T-helper 17 cell (primary cell): ENCODE measurements around the gene SMIM32. TPM values are rescaled to one million over a fixed set of nuclear protein-coding genes. Genes with fewer than 3 reads are reported as not detected.

Experiments used
- ATAC-seq: fragments of 150-1000 bp; cut with Tn5 transposase; 2 replicates; pipeline ENCODE4 v1.10.0; 2021; ENCODE audit warnings: mild to moderate bottlenecking, moderate library complexity
- DNase-seq, 3 donors: peaks; one replicate each; pipeline versions ENCODE4 v3.0.0 to v3.0.0-alpha.2; 2020 to 2021
- H3K9me3 ChIP-seq: one replicate; pipeline ENCODE4 v1.7.0; 2013; ENCODE audit warnings: low read length, mild to moderate bottlenecking; ENCODE audit not compliant: control insufficient read depth, poor library complexity, severe bottlenecking
- H3K27ac Mint-ChIP-seq: one replicate; pipeline ENCODE4 v1.8.0; 2022; ENCODE audit warnings: mild to moderate bottlenecking, moderate library complexity, mixed read lengths
- H3K27me3 Mint-ChIP-seq: one replicate; pipeline ENCODE4 v1.8.0; 2022; ENCODE audit warnings: mixed read lengths
- H3K36me3 Mint-ChIP-seq: one replicate; pipeline ENCODE4 v1.8.0; 2022; ENCODE audit warnings: low read depth, mixed read lengths
- H3K4me1 Mint-ChIP-seq: one replicate; pipeline ENCODE4 v1.8.0; 2022; ENCODE audit warnings: mild to moderate bottlenecking, mixed read lengths
- H3K4me3 Mint-ChIP-seq: one replicate; pipeline ENCODE4 v1.8.0; 2022; ENCODE audit warnings: mild to moderate bottlenecking, moderate library complexity, mixed read lengths
- total RNA-seq, 4 donors: library from RNA in 2 of 4; stranded (reverse) in 2 of 4; gene quantifications; one replicate each; pipeline ENCODE4 v1.2.3 and lab custom pipeline; 2022 to 2026

Gene SMIM32
- not detected for total RNA-seq
- total RNA-seq (lab: John Stamatoyannopoulos, UW) = 0 reads per million in 2 donors

DNA sequence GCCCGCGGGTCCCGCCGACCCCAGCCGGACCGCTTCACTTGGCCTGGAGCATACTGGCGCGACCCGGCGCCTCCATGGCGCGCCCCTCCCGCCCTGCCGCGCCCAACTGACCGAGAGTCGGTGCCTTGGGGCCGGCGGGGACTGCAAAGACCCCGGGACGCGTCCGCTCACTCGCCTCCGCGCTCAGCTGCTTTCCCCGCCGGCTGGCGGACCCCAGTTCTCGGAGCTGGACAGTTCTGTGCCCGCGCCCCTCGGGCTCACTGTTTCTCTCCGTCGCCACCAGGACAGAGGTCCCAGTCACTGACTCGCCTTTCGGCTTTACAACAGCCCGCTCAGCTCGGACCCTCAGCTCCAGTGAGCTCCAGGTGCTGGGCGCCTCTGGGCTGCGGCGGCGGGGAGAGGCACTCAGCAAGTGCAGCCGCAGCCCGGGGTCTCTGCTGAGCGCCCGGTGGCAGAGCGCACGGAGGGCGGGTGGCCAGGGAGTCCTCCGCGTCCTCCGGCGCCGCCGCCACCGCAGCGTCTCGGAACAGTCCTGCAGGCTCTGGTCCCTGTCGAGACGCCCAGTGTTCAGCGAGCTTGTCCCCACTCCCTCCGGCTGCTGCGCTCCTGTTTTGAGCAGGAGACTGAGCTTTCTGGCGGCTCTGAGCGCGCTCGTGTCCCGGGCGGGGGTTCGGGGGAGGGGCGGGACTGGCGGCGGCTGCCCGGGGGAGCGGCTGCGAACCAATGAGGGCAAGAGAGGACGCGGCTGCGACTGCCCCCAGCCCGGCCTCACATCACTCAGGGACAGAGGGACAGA lies at the start of gene SMIM32:
Gene SMIM32, minus strand, starts transcription at position 637 of the 796 bp plus-strand sequence. CDS start 638 bp downstream, outside the sequence.
- peaks cover 76% of the 10 kb centered on the region for H3K27me3 Mint-ChIP-seq
- DNase-seq = no peak
- H3K4me3 Mint-ChIP-seq = no peak within 1 kb of the TSS
- H3K4me1 Mint-ChIP-seq = peaks cover 2% of the 10 kb centered on the region
- no peaks in the 10 kb centered on the region for H3K9me3 ChIP-seq
- H3K36me3 Mint-ChIP-seq = peaks cover 7% of the 10 kb centered on the region
- ATAC-seq = no peak
- no peak within 1 kb of the TSS for H3K27ac Mint-ChIP-seq

DNA sequence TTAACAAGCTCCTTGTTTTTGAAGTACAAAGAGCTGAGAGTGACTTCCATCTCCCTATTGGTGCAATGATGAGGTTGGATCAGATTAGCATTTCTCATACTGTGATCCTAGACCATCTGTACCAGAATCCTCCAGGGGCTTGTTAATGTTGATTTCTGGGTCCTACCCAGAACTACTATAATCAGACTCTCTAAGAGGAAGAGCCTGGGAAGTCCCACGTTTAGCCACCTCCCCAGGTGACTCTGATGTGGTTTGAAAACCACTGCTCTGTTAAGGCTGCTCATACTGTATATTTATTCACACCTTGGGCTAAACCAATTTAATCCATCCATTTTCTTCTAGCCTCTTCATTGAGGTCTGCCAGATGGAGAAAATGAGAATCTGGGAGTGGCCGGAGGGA lies 49.6 kb upstream of the SMIM32 start:
- no peak overlapping the region for H3K4me3 Mint-ChIP-seq
- H3K4me1 Mint-ChIP-seq = peaks cover 13% of the 10 kb centered on the region
- H3K27ac Mint-ChIP-seq = no peak overlapping the region
- no peak for DNase-seq
- no peaks in the 10 kb centered on the region for H3K9me3 ChIP-seq
- peak; percentile 63 for ATAC-seq
- no peaks in the 10 kb centered on the region for H3K36me3 Mint-ChIP-seq
- peaks cover 30% of the 10 kb centered on the region for H3K27me3 Mint-ChIP-seq

DNA sequence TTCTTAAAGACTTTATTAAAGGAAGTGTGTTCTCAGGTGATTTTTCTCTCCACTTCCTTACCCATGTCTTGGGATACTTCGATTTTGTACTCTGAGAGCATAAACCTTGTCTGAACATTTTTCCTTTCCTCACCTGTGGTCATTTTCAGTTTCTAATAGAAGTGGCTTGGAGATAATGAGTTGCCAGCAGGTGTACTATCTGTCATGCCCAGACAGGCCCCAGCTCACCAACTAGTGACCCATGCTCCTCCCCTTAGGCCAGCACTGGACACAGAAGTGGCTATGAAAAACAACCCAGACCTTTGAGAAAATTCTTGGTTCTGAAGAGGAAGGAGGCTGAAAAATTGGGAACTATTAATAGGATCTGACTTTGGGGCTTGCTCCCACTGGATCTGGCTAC lies 49.2 kb upstream of the SMIM32 start:
- no peaks in the 10 kb centered on the region for H3K36me3 Mint-ChIP-seq
- DNase-seq (no peak), ATAC-seq (no peak)
- H3K4me3 Mint-ChIP-seq = no peak overlapping the region
- H3K27me3 Mint-ChIP-seq = peaks cover 25% of the 10 kb centered on the region
- H3K27ac Mint-ChIP-seq = no peak overlapping the region
- H3K9me3 ChIP-seq = no peaks in the 10 kb centered on the region
- H3K4me1 Mint-ChIP-seq = peaks cover 13% of the 10 kb centered on the region

DNA sequence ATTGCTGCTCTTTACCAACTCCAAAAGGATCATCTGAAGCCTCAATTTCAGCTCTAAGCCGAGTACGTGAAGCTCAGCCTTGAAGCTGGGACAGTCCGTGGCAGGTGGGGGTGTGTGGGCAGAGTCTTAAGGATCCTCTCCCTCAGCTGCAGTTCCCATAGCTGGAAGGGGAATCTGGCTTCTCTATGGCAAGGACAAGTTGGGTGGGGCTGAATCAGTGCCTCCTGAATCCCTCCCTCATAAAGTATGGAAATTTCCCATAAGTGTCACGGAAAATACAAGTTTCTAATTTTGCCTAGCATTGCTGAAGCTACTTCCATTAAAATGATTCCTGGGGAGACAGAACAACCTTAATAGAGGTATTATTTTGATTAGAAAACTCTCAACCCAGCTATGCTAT lies 47.9 kb upstream of the SMIM32 start:
- H3K27ac Mint-ChIP-seq = no peak overlapping the region
- H3K27me3 Mint-ChIP-seq = peaks cover 13% of the 10 kb centered on the region
- no peaks in the 10 kb centered on the region for H3K9me3 ChIP-seq
- no peak for ATAC-seq
- peaks cover 10% of the 10 kb centered on the region for H3K4me1 Mint-ChIP-seq
- H3K36me3 Mint-ChIP-seq = no peaks in the 10 kb centered on the region
- no peak for DNase-seq
- H3K4me3 Mint-ChIP-seq = no peak overlapping the region

DNA sequence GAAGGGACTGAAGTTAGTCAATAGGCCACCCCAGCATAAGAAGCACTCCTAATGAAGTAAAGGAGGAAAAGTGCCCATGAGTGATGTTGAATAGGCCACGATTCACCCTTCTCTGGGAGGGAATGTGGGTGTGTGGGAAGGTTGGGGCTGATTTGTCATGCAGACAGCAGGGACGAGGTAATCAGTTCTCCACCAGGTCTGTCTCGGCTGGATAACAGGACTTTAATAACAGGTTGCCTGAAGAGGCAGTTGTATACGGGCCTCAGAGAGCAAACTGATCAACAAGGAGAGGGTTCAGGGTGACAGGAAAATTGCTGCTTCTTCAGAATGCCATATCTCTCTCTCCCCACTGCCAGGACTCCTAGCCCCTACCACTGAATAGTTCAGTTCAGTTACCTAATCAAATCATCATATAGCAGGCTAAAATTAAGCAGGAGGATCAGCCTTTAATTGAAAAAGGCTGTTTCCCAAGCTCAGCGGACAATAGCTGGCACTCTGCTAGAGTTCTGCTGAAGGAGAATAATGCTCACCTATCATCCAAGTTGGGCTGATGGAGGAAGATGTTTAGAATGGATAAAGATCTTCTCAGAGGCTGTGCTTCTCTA lies 43.6 kb upstream of the SMIM32 start:
- no peak overlapping the region for H3K27ac Mint-ChIP-seq
- H3K9me3 ChIP-seq = no peaks in the 10 kb centered on the region
- H3K36me3 Mint-ChIP-seq = no peaks in the 10 kb centered on the region
- H3K27me3 Mint-ChIP-seq = peaks cover 18% of the 10 kb centered on the region
- ATAC-seq (no peak), DNase-seq (no peak)
- H3K4me1 Mint-ChIP-seq = no peaks in the 10 kb centered on the region
- no peak overlapping the region for H3K4me3 Mint-ChIP-seq

DNA sequence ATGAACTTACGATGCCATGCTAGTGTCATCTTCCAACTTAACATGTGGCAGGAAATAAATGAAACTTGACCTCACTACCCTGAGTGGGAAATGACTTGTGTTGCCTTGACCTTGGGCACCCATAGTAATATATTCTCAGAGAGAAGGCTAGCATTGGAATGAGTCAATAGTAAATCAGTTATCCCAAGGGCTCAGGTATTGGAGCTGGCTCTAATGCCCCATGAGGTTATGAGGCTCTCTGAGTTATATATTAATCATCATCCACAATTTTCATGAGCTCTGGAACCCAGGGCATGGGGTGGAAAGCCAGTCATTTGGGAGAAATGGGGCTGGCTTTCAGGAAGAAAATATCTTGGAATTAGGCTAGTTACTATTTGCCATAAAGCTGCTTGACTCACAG lies 42.4 kb upstream of the SMIM32 start:
- Mint-ChIP-seq H3K4me1 (no peaks in the 10 kb centered on the region), H3K4me3 (no peak overlapping the region), H3K36me3 (no peaks in the 10 kb centered on the region), H3K27me3 (peaks cover 28% of the 10 kb centered on the region), H3K27ac (no peak overlapping the region)
- ATAC-seq (no peak), DNase-seq (no peak)
- H3K9me3 ChIP-seq = no peaks in the 10 kb centered on the region

DNA sequence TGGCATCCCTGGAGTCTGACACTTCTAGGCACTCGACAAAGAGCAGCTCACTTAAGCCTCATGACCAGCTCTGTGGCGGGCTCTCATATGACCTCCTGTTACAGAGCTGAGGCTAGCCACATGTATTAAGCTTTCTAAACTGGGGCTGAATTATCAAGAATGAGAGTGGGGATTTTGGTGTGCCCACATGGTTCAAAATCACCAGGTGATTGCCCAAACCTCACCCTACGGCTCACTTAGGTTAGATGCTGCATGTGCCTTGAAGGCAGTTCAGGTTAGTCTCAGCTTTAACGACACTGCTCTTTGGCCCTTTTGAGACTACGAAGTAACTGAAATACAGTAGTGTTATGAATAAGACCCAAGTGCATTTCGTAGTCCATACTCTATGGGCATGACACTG lies 39.4 kb upstream of the SMIM32 start:
- ATAC-seq = no peak
- H3K36me3 Mint-ChIP-seq = no peaks in the 10 kb centered on the region
- no peak for DNase-seq
- no peaks in the 10 kb centered on the region for H3K9me3 ChIP-seq
- no peaks in the 10 kb centered on the region for H3K4me1 Mint-ChIP-seq
- no peak overlapping the region for H3K4me3 Mint-ChIP-seq
- no peak overlapping the region for H3K27ac Mint-ChIP-seq
- H3K27me3 Mint-ChIP-seq = peaks cover 31% of the 10 kb centered on the region

DNA sequence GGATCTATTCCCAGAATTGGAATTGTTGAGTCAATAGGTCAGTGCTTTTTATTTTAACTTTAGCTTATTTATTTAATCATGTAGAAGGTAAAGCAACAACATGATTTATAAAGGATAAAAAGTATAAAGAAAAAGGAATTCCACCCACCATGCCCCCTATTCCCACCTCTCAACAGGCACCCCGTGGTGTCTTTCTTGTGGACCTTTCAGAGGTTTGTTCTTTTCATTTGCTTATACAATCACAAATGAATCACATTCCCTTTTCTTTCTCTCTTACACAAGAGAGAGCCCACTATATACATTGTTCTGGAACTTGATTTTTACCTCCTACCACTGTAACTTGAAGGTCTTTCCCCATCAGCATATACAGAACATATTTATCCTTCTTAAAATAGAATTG lies 37.2 kb upstream of the SMIM32 start:
- no peak overlapping the region for H3K4me3 Mint-ChIP-seq
- H3K27me3 Mint-ChIP-seq = peaks cover 43% of the 10 kb centered on the region
- no peaks in the 10 kb centered on the region for H3K9me3 ChIP-seq
- DNase-seq (no peak), ATAC-seq (no peak)
- H3K36me3 Mint-ChIP-seq = no peaks in the 10 kb centered on the region
- H3K27ac Mint-ChIP-seq = no peak overlapping the region
- no peaks in the 10 kb centered on the region for H3K4me1 Mint-ChIP-seq

DNA sequence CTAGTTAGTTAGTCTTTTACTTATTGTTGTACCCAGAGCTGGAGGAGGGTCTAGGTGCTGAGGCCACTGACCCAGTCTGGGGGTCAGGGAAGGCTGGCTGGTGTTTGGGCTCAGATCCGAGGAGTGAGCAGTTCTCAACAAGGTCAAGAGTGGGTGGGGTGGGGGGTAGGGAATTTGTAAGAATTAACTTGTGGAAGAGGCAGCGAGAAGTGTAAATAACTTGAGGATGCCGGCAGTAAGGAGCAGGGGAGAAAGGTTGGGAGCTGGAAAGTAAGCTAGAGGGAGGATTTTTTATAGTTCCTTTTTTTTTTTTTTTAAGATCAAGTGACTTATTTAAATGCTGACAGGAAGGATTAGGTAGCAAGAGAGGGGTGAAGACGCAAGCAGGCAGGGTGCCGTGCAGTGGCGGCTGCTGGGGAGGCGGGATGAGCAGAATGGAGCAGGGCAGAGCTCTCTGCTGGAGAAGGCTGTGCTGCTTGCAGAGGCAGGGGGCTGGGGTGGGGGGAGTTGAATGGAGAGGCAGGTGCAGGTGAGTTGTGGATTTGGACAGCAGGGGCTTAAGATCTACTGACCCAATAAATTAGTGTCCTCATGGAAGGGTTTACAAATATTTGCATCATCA lies 35.3 kb upstream of the SMIM32 start:
- peaks cover 50% of the 10 kb centered on the region for H3K27me3 Mint-ChIP-seq
- no peak overlapping the region for H3K27ac Mint-ChIP-seq
- ATAC-seq (no peak), DNase-seq (no peak)
- no peaks in the 10 kb centered on the region for H3K9me3 ChIP-seq
- H3K4me1 Mint-ChIP-seq = no peaks in the 10 kb centered on the region
- H3K36me3 Mint-ChIP-seq = no peaks in the 10 kb centered on the region
- no peak overlapping the region for H3K4me3 Mint-ChIP-seq

DNA sequence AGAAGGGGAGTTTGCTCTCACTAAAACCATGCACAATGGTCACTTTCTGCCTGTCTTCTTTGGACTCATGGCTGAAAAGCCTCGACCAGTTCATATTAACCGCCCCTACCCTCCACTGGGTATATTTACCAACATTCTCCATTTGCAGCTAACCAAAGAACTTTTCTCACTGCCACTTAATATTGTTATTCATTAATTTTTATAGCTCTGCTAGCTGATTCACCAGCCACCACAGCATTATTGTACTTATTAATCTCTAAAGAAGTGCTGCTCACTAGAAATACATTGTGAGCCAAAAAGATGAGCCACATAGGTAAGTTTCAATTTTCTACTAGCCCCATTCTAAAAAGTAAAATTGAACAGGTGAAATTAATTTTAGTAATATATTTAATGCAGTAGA lies 33.4 kb upstream of the SMIM32 start:
- DNase-seq (no peak), ATAC-seq (no peak)
- H3K4me3 Mint-ChIP-seq = no peak overlapping the region
- no peak overlapping the region for H3K27ac Mint-ChIP-seq
- no peaks in the 10 kb centered on the region for H3K36me3 Mint-ChIP-seq
- H3K9me3 ChIP-seq = no peaks in the 10 kb centered on the region
- no peaks in the 10 kb centered on the region for H3K4me1 Mint-ChIP-seq
- peaks cover 45% of the 10 kb centered on the region for H3K27me3 Mint-ChIP-seq

DNA sequence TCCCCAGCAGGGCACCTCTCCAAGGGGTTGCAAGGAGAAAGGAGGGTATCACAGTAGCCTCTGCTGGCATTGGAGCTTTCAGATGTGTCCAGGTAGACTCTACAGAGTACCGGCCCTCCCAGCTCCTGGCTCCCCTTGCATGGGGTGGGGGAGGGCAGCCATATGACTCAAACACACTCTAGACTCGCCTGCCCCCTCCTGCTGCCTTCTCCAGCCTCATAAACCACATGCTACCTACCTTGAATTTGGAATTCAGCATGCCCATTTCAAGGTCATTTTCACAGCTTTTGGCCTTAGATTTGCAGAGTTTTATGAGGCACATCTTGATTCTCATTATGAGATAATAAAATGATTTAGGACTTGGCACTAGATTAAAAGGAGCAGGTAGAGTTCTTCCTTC lies 32.8 kb upstream of the SMIM32 start:
- peaks cover 39% of the 10 kb centered on the region for H3K27me3 Mint-ChIP-seq
- H3K4me3 Mint-ChIP-seq = no peak overlapping the region
- no peak for ATAC-seq
- no peaks in the 10 kb centered on the region for H3K9me3 ChIP-seq
- DNase-seq = no peak
- H3K36me3 Mint-ChIP-seq = no peaks in the 10 kb centered on the region
- no peaks in the 10 kb centered on the region for H3K4me1 Mint-ChIP-seq
- no peak overlapping the region for H3K27ac Mint-ChIP-seq

DNA sequence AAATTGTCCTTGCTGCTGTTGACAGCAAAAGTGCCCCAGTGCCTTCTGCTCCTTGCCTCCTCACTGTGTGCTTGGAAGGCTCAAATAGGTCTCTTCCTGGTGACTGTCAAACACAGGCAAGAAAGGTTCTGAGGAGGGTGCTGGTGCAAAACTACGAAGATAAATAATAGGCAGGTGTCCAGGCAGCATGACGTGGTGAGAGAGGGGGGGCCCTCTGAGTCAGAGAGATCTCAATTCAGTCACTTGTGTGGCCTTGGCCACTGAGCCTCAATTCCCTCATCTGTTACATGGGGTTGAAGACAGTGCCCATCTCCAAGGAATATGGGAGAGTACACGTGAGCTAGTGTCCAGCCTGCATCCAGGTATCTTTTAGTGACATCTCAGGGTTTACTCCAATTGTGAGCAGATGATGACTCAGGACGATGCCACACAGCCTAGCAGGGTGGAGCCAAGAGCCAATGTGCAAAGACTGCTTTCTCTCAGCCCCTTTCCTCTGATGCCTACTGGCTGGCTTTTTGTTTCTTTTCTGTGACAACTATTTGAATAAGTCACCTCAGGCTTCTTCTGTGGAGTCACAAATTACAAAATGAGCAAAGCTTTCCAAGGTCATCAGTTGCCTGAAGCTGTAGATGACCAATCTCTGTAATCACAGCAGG lies 29.7 kb upstream of the SMIM32 start:
- ATAC-seq (no peak), DNase-seq (no peak)

DNA sequence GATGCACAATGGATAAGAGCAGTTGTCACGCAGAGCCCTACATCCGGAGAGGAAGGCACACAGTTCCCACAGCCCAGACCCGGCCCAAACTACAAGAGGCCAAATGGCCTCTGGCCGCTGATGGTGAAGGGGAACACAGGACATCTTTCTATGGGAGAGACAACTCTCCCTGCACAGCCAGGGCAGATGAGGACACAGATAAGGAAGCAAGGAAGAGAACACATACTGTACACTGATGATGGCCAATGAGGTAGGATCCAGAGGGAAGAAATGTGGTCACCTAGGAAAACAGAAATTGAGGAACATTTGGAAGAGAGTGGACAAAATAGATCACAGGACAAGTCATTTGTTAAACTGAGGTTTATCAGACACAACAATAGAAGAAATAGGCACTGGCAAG lies 28.4 kb upstream of the SMIM32 start:
- H3K4me3 Mint-ChIP-seq = no peak overlapping the region
- H3K27me3 Mint-ChIP-seq = peaks cover 18% of the 10 kb centered on the region
- DNase-seq = no peak
- H3K9me3 ChIP-seq = no peaks in the 10 kb centered on the region
- H3K4me1 Mint-ChIP-seq = no peaks in the 10 kb centered on the region
- H3K27ac Mint-ChIP-seq = no peak overlapping the region
- no peaks in the 10 kb centered on the region for H3K36me3 Mint-ChIP-seq
- no peak for ATAC-seq

More for the DNA sequence above, 29.7 kb upstream of the SMIM32 start:
- Mint-ChIP-seq H3K4me1 (no peaks in the 10 kb centered on the region), H3K27me3 (peaks cover 23% of the 10 kb centered on the region), H3K27ac (no peak overlapping the region), H3K4me3 (no peak overlapping the region), H3K36me3 (no peaks in the 10 kb centered on the region)
- no peaks in the 10 kb centered on the region for H3K9me3 ChIP-seq
